Measurements from ENCODE around the gene ETS1.

ETS1 gene

GRCh38 chr11:128503245-128503991 lies 83.9 kb downstream of the ETS1 start:
- DNase-seq (ENCODE audit: low read depth in 2 of 2), result no peak

- DNase-seq (ENCODE audit: low read depth in 2 of 2), result no peak
These were observed 84.6 kb downstream of the ETS1 start for GRCh38 chr11:128502726-128503125.

- DNase-seq (ENCODE audit: low read depth in 2 of 2), result no peak
These were observed 85.5 kb downstream of the ETS1 start for GRCh38 chr11:128501632-128502549.

GRCh38 chr11:128501008-128501407 lies 86.3 kb downstream of the ETS1 start:
- no peak for DNase-seq (ENCODE audit: low read depth in 2 of 2)

GRCh38 chr11:128500493-128500892 lies 86.9 kb downstream of the ETS1 start:
- no peak for DNase-seq (ENCODE audit: low read depth in 2 of 2)

GRCh38 chr11:128499613-128500253 lies 87.6 kb downstream of the ETS1 start:
- no peak for DNase-seq (ENCODE audit: low read depth in 2 of 2)

GRCh38 chr11:128498721-128499245 lies 88.6 kb downstream of the ETS1 start:
- DNase-seq (ENCODE audit: low read depth in 2 of 2), result no peak

GRCh38 chr11:128497776-128498095 lies 89.6 kb downstream of the ETS1 start:
- DNase-seq (ENCODE audit: low read depth in 2 of 2), result no peak

- DNase-seq (ENCODE audit: low read depth in 2 of 2), result no peak
These were observed 90.1 kb downstream of the ETS1 start for GRCh38 chr11:128497061-128497775.

- DNase-seq (ENCODE audit: low read depth in 2 of 2), result no peak
These were observed 90.7 kb downstream of the ETS1 start for GRCh38 chr11:128496692-128497060.

- DNase-seq (ENCODE audit: low read depth in 2 of 2), result no peak
These were observed 91.1 kb downstream of the ETS1 start for GRCh38 chr11:128496249-128496648.

GRCh38 chr11:128494418-128495332 lies 92.7 kb downstream of the ETS1 start:
- no peak for DNase-seq (ENCODE audit: low read depth in 2 of 2)

GRCh38 chr11:128493570-128493965 lies 93.8 kb downstream of the ETS1 start:
- DNase-seq (ENCODE audit: low read depth in 2 of 2), result no peak

- DNase-seq (ENCODE audit: low read depth in 2 of 2), result no peak
These were observed 94.3 kb downstream of the ETS1 start for GRCh38 chr11:128492903-128493569.

GRCh38 chr11:128492461-128492860 lies 94.9 kb downstream of the ETS1 start:
- no peak for DNase-seq (ENCODE audit: low read depth in 2 of 2)

- no peak for DNase-seq (ENCODE audit: low read depth in 2 of 2)
These were observed 96.0 kb downstream of the ETS1 start for GRCh38 chr11:128491195-128491936.

GRCh38 chr11:128490092-128490491 lies 97.3 kb downstream of the ETS1 start:
- DNase-seq (ENCODE audit: low read depth in 2 of 2), result no peak

GRCh38 chr11:128488471-128488870 lies 98.9 kb downstream of the ETS1 start:
- DNase-seq (ENCODE audit: low read depth in 2 of 2), result no peak

- DNase-seq (ENCODE audit: low read depth in 2 of 2), result no peak
These were observed 99.4 kb downstream of the ETS1 start for GRCh38 chr11:128487978-128488377.

Measured in stimulated activated CD4-positive, alpha-beta T cell treated with anti-CD3 and anti-CD28 coated beads, Interleukin-15, amount 100 ng/mL, for 48 hours (primary cell).